ENCODE results near the gene SF3B2. TPM values are rescaled to one million over a fixed set of nuclear protein-coding genes. Genes with fewer than 3 reads are reported as not detected.

Gene SF3B2
- total and polyA plus RNA-seq, 9 of the 15 experiments (the other 6 are each of a cell fraction or from before 2014, with no cell fraction given), result 58.3 to 248 (median 157) TPM

GRCh38 chr11:66016793-66017177, 35.4 kb upstream of the SF3B2 start:
- Histone ChIP-seq H3K4me3 (no peak overlapping the region), H3K9ac (ENCODE audit: insufficient read depth in 1 of 2, low read depth in 2 of 2, low read length in 2 of 2) (peak overlapping the region in 1 of 2 experiments; percentile 37; a peak in 2 of 4 replicates), H3K79me2 (ENCODE audit: control insufficient read depth, insufficient read depth, low read length) (no peaks in the 10 kb centered on the region), H3K4me1 (replicated peaks in 1 of 2; ENCODE audit: control insufficient read depth in 2 of 2, insufficient read depth in 2 of 2, low read length in 2 of 2) (peaks cover 32 to 78% of the 10 kb centered on the region in 2 experiments), H3K9me3 (replicated peaks; ENCODE audit: control insufficient read depth, insufficient read depth, low read depth, low read length) (no peaks in the 10 kb centered on the region), H2AFZ (ENCODE audit: low read depth, low read length) (no peak overlapping the region), H3K4me2 (ENCODE audit: insufficient read depth, low read length) (no peak overlapping the region), H3K9me1 (ENCODE audit: control insufficient read depth, insufficient read depth, low read length) (peaks cover 5% of the 10 kb centered on the region), H3K27ac (ENCODE audit: extremely low read depth, low read depth, low read length) (no peak overlapping the region), H4K20me1 (replicated peaks; ENCODE audit: control insufficient read depth, insufficient read depth, low read length) (no peaks in the 10 kb centered on the region), H3K27me3 (ENCODE audit: control insufficient read depth in 2 of 2, insufficient read depth in 2 of 2, low read length in 2 of 2) (no peaks in the 10 kb centered on the region), H3K36me3 (ENCODE audit: control insufficient read depth, insufficient read depth, low read length) (no peaks in the 10 kb centered on the region)
- CTCF ChIA-PET (ENCODE audit: low intra/inter-chr PET ratio), result no interaction called here
- in situ Hi-C loops (cut with MboI) (no loop called here), intact Hi-C loops (cut with micrococcal nuclease) (no loop called here)
- FAIRE-seq, result no peak
- no peak for TF ChIP-seq ZKSCAN8 (CRISPR knock-in tag; IDR thresholded peaks at IDR 0.05)
- no peak for TF ChIP-seq BDP1 (IDR thresholded peaks at IDR 0.05; ENCODE audit: insufficient read depth, insufficient read length)
- no peak for TF ChIP-seq ZNF23 (CRISPR knock-in tag; IDR thresholded peaks at IDR 0.05)
- no peak for TF ChIP-seq E2F5 (CRISPR knock-in tag; IDR thresholded peaks at IDR 0.05)
- TF ChIP-seq ATF7 (IDR thresholded peaks at IDR 0.05), result no peak
- no peak for TF ChIP-seq TAF7 (tag; IDR thresholded peaks at IDR 0.05)
- no peak for TF ChIP-seq NR2C2 (CRISPR knock-in tag; IDR thresholded peaks at IDR 0.05)
- no peak for TF ChIP-seq NR2C2 (tag; IDR thresholded peaks at IDR 0.05)
- no peak for TF ChIP-seq RFX7 (CRISPR knock-in tag; IDR thresholded peaks at IDR 0.05)
- no peak for TF ChIP-seq ZFP30 (CRISPR knock-in tag; IDR thresholded peaks at IDR 0.05; ENCODE audit: borderline replicate concordance)
- no peak for TF ChIP-seq SLC30A9 (CRISPR knock-in tag; IDR thresholded peaks at IDR 0.05)
- TF ChIP-seq CCNT2 (IDR thresholded peaks at IDR 0.05; ENCODE audit: borderline replicate concordance, extremely low read depth, insufficient read length, low read depth, low read length), result no peak
- no peak for TF ChIP-seq SMAD1 (IDR thresholded peaks at IDR 0.05; ENCODE audit: low read depth, low read length, partially characterized antibody)
- TF ChIP-seq NFIC (IDR thresholded peaks at IDR 0.05), result no peak
- no peak for TF ChIP-seq TFAM (CRISPR knock-in tag; conservative IDR thresholded peaks at IDR 0.05)
- TF ChIP-seq RHOXF2B (CRISPR knock-in tag; conservative IDR thresholded peaks at IDR 0.05), result no peak
- no peak for TF ChIP-seq ZBTB1 (CRISPR knock-in tag; IDR thresholded peaks at IDR 0.05; ENCODE audit: borderline replicate concordance, low read depth)
- TF ChIP-seq L3MBTL2 (IDR thresholded peaks at IDR 0.05), result no peak
- no peak for TF ChIP-seq PHTF2 (CRISPR knock-in tag; IDR thresholded peaks at IDR 0.05)
- no peak for TF ChIP-seq CBX2 (IDR thresholded peaks at IDR 0.05; ENCODE audit: insufficient read depth, low read length, poor library complexity, severe bottlenecking)
- WGBS (ENCODE audit: insufficient coverage, low coverage, missing lambda C conversion rate), result 72% methylated on average over 10 of the region's 10 CpGs
- DNase-seq (ENCODE audit: extremely low read depth in 1 of 4, low spot score in 3 of 4), result no peak
- POLR2A ChIA-PET, result interaction anchor here (0.8 to 1.5 kb wide), 2 partner anchors 10 to 126 kb away, joined by 3 to 8 read pairs; partner anchors contain the start of gene CCDC85B
- BruUV-seq (replicated peaks), result no TSS peak
- ATAC-seq, result no peak

Data from K562 (cell line).